MCF 10A (cell line): ENCODE results near the gene STEAP1B. TPM values are rescaled to one million over a fixed set of nuclear protein-coding genes. Genes with fewer than 3 reads are reported as not detected.

Experiments used
- BruUV-seq: library from RNA; stranded (reverse); fragments of 400-500 nt; replicated peaks from 2 replicates; lab custom pipeline; 2021; lab: Mats Ljungman, UMichigan
- CTCF ChIA-PET: fragments of 300-600 bp; sonication (Branson Sonifier 250); formaldehyde crosslinking; extraction: SDS; loops from one replicate; lab custom pipeline; 2021; ENCODE audit warnings: antibody characterized with exemption, inconsistent platforms; lab: Yijun Ruan, JAX
- POLR2A ChIA-PET: fragments of 300-600, 350-650 bp; sonication (Branson Sonifier 250); formaldehyde crosslinking; extraction: SDS; loops from one replicate; lab custom pipeline; 2020; ENCODE audit warnings: antibody characterized with exemption, inconsistent platforms; lab: Yijun Ruan, JAX
- DNase-seq: peaks from one replicate; pipeline ENCODE4 v3.0.0-alpha.2; 2018; ENCODE audit not compliant: unreplicated experiment
- H3K27ac Mint-ChIP-seq: one replicate; pipeline ENCODE4 v1.8.0; 2022; ENCODE audit warnings: mild to moderate bottlenecking, low read depth, mixed read lengths; ENCODE audit not compliant: unreplicated experiment
- H3K27me3 Mint-ChIP-seq: one replicate; pipeline ENCODE4 v1.8.0; 2022; ENCODE audit warnings: mixed read lengths; ENCODE audit not compliant: insufficient read depth, unreplicated experiment
- H3K36me3 Mint-ChIP-seq: one replicate; pipeline ENCODE4 v1.8.0; 2022; ENCODE audit warnings: mild to moderate bottlenecking, moderate library complexity, mixed read lengths; ENCODE audit not compliant: insufficient read depth, unreplicated experiment
- H3K4me1 Mint-ChIP-seq: one replicate; pipeline ENCODE4 v1.8.0; 2022; ENCODE audit warnings: mixed read lengths; ENCODE audit not compliant: insufficient read depth, unreplicated experiment
- H3K4me3 Mint-ChIP-seq: one replicate; pipeline ENCODE4 v1.8.0; 2022; ENCODE audit warnings: mild to moderate bottlenecking, moderate library complexity, mixed read lengths; ENCODE audit not compliant: unreplicated experiment
- H3K9me3 Mint-ChIP-seq: one replicate; pipeline ENCODE4 v1.8.0; 2022; ENCODE audit warnings: mixed read lengths; ENCODE audit not compliant: unreplicated experiment
- intact Hi-C: fragments of 100-400 bp; cut with micrococcal nuclease; formaldehyde crosslinking; loops from 2 replicates; pipeline ENCODE4 v1.14.1; 2022
- total RNA-seq: library from RNA; stranded (reverse); gene quantifications from 2 replicates; pipeline ENCODE4 v1.2.3, GENCODE V29; 2022
- TF ChIP-seq, protein P1 (sequence below): fragments of 200-600 bp; IDR thresholded peaks from one replicate; pipeline ENCODE4 v1.8.0; 2022; ENCODE audit warnings: antibody characterized with exemption, mild to moderate bottlenecking; ENCODE audit not compliant: unreplicated experiment

The STEAP1B gene
- total RNA-seq, 1 experiment from 2014 or later, result not detected

DNA sequence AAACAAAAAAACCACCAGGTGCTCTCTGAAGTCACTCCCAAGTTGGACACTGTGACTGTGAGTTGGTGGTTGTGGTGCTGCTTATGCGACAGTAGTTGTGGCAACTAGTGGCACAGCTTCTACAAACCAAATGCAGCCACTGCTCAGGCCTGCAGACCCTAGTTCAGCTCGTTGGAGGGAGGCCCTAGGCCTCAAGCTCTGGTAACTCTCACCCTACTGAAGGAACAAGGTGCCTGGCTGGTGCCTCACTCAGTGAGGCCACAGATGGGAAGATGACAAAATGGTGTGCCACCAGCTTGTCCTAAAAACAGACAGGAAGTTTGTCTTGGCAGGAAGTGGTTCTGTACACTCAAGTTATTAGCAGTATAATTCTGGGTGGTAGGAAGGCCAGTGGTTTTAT is 97.7 kb downstream of the STEAP1B start:
- intact Hi-C loops, result no loop called here
- POLR2A ChIA-PET, result interaction anchor here (0.7 to 2.0 kb wide), 4 partner anchors 41 to 56 kb away, joined by 3 to 11 read pairs (median 4); partner anchors contain the start of gene RAPGEF5
- peaks cover 9% of the 10 kb centered on the region for H3K4me1 Mint-ChIP-seq
- H3K4me3 Mint-ChIP-seq, result no peak overlapping the region
- H3K9me3 Mint-ChIP-seq, result no peaks in the 10 kb centered on the region
- H3K36me3 Mint-ChIP-seq, result no peaks in the 10 kb centered on the region
- H3K27ac Mint-ChIP-seq, result no peak overlapping the region
- BruUV-seq, result no TSS peak
- no peaks in the 10 kb centered on the region for H3K27me3 Mint-ChIP-seq
- DNase-seq, result no peak
- TF ChIP-seq, protein P1, sequence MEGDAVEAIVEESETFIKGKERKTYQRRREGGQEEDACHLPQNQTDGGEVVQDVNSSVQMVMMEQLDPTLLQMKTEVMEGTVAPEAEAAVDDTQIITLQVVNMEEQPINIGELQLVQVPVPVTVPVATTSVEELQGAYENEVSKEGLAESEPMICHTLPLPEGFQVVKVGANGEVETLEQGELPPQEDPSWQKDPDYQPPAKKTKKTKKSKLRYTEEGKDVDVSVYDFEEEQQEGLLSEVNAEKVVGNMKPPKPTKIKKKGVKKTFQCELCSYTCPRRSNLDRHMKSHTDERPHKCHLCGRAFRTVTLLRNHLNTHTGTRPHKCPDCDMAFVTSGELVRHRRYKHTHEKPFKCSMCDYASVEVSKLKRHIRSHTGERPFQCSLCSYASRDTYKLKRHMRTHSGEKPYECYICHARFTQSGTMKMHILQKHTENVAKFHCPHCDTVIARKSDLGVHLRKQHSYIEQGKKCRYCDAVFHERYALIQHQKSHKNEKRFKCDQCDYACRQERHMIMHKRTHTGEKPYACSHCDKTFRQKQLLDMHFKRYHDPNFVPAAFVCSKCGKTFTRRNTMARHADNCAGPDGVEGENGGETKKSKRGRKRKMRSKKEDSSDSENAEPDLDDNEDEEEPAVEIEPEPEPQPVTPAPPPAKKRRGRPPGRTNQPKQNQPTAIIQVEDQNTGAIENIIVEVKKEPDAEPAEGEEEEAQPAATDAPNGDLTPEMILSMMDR, result no peak
- CTCF ChIA-PET, result interaction anchor here (0.8 to 1.5 kb wide), 2 partner anchors 36 to 292 kb away, joined by 3 to 4 read pairs; no protein-coding TSS in a partner anchor

DNA sequence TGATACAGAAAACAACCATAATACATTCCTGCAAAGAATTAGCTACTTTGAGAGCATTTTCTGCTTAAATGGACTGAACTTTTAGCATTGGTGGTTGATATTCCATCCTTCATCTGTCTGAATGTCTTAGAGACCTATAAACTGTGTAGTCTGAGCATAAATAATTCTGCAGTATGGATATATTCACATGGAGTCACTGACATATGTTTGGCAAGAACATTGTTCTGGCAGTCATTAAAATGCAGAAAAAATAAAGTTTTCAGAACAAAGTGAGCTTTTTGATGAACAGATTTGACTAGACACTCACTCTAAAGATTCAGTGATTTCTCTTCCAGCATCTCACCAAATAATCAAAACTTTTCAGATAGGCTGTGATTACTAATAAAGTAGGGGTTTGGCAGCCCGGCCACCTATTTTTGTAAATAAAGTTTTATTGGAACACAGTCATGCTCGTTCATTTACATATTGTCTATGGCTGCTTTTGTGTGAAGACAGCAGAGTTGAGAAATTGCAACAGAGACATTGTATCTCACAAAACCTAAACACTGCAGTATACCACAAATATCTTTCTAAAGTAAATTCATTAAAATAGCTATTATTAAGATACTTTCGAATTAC is 98.9 kb downstream of the STEAP1B start:
- Mint-ChIP-seq H3K4me1 (peaks cover 9% of the 10 kb centered on the region), H3K36me3 (no peaks in the 10 kb centered on the region), H3K4me3 (no peak overlapping the region), H3K9me3 (no peaks in the 10 kb centered on the region), H3K27me3 (no peaks in the 10 kb centered on the region), H3K27ac (no peak overlapping the region)
- no TSS peak for BruUV-seq
- POLR2A ChIA-PET, result interaction anchor here (1.2 to 2.0 kb wide), 3 partner anchors 40 to 44 kb away, joined by 3 to 11 read pairs (median 4); partner anchors contain the start of gene RAPGEF5
- TF ChIP-seq, protein P1, result no peak
- DNase-seq, result no peak
- CTCF ChIA-PET, result interaction anchor here (0.7 to 1.5 kb wide), 4 partner anchors 70 to 484 kb away, joined by 3 to 4 read pairs (median 3); no protein-coding TSS in a partner anchor
- intact Hi-C loops, result loop anchor here (2.0 kb wide), 1 partner anchor 30 kb away; no protein-coding TSS in a partner anchor

DNA sequence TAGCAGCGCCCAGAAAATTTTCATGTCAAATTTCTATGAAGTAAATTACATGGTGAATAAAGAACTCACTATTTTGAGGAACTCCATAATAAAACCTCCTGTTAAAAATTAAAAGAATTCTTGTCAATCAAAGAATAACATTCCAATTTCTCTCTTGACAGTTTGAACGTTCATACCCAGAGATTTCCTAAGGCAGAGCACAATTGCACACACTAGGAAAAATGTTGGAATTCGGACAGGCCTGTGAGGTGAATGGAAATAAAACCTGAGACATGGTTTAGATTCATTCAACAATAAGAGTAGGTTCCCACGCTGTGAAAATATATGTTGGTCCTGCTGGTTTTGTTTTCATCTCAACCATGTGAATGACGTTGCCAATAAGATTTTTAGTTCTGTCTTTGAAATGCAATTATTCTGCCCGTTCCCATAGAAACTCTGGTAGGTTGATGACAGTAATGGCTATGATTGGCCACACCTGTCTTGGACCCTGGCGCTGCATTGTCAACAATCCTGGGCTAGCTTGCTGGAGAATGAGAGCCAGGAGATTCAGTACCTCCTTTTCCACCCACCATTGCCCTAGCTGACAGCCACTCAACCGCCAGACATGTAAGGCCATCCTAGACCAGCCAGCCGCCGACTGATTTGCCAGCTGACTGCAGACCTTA is 99.7 kb downstream of the STEAP1B start:
- BruUV-seq, result no TSS peak
- Mint-ChIP-seq H3K27me3 (no peaks in the 10 kb centered on the region), H3K4me1 (peaks cover 9% of the 10 kb centered on the region), H3K36me3 (no peaks in the 10 kb centered on the region), H3K9me3 (no peaks in the 10 kb centered on the region), H3K27ac (no peak overlapping the region), H3K4me3 (no peak overlapping the region)
- TF ChIP-seq, protein P1, result no peak
- POLR2A ChIA-PET, result interaction anchor here (0.7 to 2.0 kb wide), 4 partner anchors 24 to 66 kb away, joined by 3 to 11 read pairs (median 3); partner anchors contain the start of gene RAPGEF5
- intact Hi-C loops, result loop anchor here (2.0 kb wide), 1 partner anchor 31 kb away; no protein-coding TSS in a partner anchor
- CTCF ChIA-PET, result interaction anchor here (0.7 to 0.9 kb wide), 2 partner anchors 71 to 484 kb away, joined by 3 to 4 read pairs; no protein-coding TSS in a partner anchor
- no peak for DNase-seq

DNA sequence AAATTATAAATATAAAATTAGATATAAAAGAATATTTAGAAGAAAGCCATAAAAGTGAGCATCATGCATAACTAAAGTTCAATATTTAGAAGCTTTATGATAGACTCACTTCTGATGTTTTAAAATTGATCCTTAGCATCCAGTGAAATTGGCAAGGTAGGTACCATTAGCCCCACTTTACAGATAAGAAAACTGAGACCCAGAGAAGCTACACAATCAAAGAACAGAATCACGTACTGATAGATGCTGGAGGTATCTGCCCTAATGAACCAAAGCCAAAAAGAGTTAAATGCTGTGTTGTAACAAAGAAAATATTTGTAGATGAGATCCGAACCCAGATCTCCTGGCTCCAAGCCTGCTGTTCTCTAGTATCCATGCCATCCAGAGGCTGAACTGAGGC is 100.4 kb downstream of the STEAP1B start:
- no TSS peak for BruUV-seq
- Mint-ChIP-seq H3K4me1 (peaks cover 9% of the 10 kb centered on the region), H3K27me3 (no peaks in the 10 kb centered on the region), H3K27ac (no peak overlapping the region), H3K9me3 (no peaks in the 10 kb centered on the region), H3K4me3 (no peak overlapping the region), H3K36me3 (no peaks in the 10 kb centered on the region)
- intact Hi-C loops, result no loop called here
- DNase-seq, result no peak
- ChIA-PET POLR2A (interaction anchor here (0.7 to 1.1 kb wide), 3 partner anchors 24 to 67 kb away, joined by 3 to 6 read pairs (median 3); partner anchors contain the start of gene RAPGEF5), CTCF (interaction anchor here (0.7 kb wide), 1 partner anchor 30 kb away, joined by 3 read pairs; no protein-coding TSS in a partner anchor)
- TF ChIP-seq, protein P1, result no peak
